GM19025 (cell line): Measurements from ENCODE around the gene UTP14C.
"Not testable (repeated sequence)": the region's sequence is repeated elsewhere in the genome, so short reads cannot be mapped to it uniquely, and the experiment has no call there.

Source experiments
- ATAC-seq: cut with Tn5 transposase; IDR thresholded peaks from one replicate; pipeline ENCODE4 v1.9.1; 2021; ENCODE audit warnings: mild to moderate bottlenecking, low read depth, moderate library complexity; ENCODE audit not compliant: unreplicated experiment

UTP14C gene

DNA sequence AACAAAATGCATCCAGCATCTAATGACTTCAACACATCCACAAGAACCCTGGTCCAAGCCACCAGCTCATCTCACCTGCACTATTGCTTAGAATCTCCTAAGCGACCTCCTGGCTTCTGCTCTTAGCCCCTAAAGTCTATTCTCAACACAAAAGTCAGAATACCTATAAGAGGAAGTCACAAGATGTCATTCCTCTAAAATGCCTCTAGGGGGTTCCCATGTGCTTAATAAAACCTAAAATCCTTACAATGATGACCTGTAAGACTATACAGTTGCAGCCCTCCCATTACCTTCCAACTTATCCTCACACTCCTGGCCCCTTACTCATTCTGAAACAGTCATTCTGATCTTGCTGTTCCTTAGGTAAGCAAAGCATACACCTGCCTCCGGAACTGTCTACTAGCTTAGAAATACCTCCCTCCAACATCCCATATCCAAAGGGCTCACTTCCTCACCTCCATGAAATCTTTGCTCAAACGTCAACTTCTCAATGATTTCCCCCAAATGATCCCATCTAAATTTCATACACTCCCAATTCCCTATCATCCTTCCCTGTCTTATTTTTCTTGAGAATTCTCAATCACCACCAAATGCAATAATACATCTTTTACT lies 23.3 kb upstream of the UTP14C start:
- no peak for ATAC-seq

DNA sequence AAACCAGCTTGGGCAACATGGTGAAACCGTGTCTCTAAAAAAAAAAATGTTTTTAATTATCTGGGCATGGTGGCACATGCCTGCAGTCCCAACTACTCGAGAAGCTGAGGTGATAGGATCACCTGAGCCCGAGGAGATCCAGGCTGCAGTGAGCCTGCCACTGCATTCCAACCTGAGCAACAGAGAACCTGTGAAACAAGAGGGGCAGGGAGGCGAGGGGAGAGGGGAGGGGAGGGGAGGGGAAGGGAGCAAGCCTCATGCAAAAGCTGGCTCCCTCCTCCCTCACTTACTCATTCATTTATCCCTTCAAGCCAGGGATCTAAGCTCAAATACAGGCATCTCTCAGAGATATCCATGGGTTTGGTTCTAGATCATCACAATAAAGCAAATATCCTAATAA lies 22.1 kb upstream of the UTP14C start:
- ATAC-seq, result no peak

DNA sequence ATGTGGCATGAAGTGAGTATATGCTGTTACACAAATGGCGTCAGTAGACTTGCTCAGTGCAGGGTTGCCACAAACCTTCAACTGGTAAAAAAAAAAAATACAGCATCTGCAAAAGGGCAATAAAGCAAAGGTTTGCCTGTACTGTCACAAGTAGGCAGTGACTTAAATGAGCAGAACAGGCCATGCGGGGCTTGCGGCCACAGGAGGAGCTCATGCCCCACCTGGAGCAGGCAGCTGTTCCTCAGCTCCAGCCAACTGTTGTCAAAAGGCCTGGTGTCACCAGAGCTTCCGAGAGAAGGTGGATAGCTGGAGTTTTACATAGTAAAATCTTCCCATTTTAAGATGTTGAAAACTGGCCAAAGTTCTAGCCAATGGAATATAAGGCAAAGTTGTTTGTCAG lies 20.9 kb upstream of the UTP14C start:
- ATAC-seq, result no peak

DNA sequence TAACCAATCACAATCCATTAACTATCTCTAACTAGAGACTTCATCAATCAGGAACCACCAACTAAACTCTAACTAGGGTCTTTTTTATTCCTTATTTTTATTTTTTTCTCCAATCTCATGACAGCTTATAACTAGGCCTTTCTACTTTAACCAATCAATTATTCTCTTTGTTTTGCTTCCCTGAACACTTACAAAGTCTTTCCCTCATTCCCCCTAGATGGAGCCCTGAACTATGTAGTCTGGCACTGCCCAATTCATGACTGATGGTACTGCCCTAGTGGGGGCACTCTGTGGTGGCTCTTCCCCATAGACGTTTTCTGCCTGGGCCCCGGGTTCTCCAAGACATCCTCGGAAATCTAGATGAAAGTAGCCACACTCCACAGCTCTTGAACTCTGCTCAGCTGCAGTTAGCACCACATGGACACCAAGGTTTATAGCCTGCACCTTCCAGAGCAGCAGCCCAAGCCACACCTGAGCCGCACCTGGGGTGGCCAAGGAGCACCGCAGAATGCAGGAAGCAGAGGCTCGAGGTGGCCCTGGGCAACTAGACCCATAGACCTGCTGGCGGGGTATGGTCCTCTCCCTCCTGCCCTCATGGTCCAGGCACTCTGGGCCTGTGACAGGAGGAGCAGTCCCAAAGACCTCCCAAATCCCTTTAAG lies 19.9 kb upstream of the UTP14C start:
- no peak for ATAC-seq

DNA sequence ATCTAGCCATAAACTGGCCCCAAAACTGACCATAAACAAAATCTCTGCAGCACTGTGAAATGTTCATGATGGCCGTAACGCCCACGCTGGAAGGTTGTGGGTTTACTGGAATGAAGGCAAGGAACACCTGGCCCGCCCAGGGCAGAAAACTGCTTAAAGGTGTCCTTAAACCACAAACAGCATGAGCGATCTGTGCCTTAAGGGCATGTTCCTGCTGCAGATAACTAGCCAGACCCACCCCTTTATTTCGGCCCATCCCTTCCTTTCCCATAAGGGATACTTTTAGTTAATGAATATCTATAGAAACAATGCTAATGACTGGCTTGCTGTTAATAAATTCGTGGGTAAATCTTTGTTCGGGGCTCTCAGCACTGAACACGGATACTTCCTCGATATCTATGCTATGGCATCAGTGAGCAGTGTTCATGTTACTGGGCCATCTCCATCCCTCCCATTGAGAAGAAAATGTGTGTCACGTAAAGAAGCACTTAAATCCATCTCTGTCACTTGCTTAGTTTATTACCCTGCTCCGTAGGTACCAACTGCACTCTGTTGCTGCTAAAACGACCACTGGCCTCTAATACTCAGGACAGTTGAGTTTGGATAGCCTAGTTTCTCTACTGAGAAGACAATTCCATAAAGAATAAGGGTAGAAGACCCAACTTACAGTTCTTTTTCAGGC lies 18.5 kb upstream of the UTP14C start:
- no peak for ATAC-seq

DNA sequence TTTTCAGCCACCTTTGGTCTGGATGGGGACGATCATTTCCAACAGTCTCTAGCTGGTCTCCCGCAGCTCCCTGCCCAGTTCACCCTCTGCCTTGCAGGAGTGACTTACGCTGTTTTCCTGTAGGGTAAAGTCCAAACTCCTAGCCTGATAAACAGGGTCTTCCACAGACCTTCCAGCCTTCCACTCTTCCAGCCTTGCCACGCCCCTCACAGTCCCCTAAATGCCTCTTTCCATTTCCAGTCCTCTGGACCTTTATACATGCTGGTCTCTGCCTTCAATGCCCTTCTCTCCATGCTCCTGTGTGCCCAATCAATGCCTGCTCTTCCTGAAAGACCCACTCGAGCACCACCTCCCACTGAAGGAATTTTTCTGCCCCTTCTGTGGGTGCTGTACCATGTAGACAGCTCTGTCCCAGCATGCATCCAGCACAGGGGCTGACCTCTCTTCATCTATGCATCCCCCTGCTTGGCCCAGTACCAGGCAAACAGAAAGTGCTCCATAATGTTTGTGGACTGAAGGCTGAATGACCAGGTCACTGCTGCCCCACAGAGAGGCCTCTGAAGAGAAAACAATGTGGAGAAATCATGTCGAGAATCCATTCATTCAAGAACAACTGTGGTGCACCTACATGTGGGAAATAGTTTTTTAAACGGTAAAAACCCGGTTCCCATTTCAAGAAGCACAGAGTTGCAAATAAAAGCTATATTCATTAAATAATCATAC lies 17.8 kb upstream of the UTP14C start:
- ATAC-seq, result no peak

DNA sequence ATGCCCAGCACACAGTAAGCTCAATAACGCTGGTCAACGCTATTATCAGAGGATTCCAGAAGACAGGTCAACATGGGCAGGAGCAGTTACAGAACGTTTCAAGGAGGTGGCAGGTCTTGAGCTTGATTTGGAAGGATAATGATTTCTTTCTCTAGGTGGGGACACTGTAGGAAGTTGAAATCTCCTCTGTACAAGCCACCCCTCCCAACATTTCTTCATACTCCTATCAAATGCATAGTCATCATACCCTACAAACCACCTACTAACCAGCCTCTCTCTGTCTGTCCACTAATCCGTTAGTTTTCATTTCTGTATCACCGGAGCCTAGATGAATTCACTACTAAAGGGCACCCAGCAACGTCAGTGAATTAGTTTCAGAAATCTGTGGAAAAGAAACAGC lies 14.5 kb upstream of the UTP14C start:
- ATAC-seq, result no peak

DNA sequence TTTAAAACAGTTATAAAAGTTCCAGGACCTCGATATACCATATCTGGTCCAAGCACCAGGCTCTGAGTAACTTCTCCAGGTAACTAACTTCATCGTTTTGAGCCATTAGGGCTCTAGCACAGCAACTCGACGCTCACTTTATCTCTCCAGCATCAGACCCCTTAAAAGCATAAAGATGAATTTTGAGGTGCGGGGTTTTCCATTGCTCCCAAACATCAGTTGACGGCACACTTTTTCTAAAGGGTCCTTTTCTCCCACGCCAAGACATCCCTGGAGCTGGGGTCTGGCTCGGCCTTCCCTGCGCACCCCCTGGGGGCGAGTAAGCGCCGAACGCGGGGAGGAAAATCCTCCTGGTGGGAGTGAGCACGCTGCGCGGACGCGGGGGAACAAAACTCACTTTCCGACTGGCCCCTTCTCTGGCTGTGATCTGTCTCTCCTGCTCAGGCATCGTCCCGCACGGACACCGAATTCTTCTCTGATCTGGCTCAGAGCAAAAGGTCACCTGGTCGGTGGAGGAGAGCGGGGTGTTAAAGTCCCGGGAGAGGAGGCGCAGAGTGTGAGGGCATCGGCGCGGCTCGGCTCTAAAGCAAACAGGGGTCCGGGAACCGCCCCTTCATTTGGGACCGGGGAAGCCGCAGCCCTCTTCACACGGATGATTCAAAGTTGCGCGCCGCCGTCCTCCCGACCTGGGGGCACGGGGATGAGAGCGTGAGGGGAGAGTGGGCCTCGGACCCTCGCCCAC lies 13.4 kb upstream of the UTP14C start, which contains the start of gene ATP7B:
TSS of gene ATP7B (minus strand) at position 561 of the 742 bp plus-strand sequence. CDS start at position 448, 113 bp downstream.
- no peak for ATAC-seq

DNA sequence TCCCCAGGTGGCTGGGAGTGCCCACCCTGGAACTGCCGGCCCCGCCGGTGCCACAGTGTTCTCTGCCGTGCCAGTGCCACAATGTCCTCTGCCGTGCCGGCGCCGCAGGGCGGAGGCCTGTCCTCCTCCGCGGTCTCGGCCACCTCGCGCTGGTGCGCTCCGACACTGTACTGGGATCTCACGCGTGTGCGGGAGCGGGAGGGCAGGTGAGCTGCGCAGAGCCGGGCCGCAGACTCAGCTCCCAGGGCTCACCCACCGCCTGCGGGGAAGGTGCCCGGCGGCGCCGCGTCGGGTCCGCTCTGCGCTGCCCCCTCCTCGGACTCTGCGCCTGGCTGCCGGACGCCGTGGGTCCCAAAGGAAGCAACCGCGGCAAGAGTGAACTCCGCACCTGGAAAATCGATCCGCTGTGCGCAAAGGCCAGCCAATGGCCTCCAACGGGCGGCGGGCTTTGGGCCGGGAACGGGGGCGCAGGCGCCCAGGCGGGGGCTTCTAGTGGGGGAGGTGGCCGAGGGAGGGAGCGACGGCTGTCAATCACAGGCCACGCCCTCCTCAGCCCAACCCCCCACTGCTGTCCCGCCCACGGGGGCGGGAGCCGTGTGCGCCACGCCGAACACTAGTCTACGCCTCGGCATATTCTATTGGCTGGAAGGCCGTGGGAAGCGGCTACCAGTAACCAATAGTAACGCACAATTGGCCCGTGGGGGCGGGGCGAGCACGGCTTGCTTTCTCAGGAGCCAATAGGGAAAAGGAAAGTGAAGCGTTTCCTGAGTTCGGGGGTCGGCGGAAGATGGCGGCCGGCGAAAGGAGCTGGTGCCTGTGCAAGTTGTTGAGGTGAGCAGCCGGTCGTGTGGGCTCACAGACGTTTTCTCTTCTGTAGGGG lies 12.6 kb upstream of the UTP14C start, which contains the start of gene ALG11:
TSS of gene ALG11 (plus strand) at position 767 of the 880 bp plus-strand sequence. CDS start at position 788, 21 bp downstream.
- peak; percentile 100 for ATAC-seq

DNA sequence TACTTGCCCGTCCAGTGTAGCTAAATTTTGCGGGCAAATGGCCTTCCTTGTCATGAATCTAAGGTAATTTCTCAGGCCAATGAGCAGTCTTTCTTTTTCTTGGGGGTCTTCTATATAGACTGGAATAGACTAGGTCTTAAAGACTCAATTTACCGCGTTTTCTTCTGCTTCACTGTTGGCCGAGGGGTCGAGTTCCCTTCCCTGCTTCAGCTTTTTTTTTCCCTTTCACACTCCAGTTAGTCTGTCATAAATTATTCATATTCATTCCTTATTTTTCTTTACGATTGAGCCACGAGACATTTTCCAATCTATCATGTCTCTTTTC lies 12.0 kb upstream of the UTP14C start:
- ATAC-seq, result no peak

DNA sequence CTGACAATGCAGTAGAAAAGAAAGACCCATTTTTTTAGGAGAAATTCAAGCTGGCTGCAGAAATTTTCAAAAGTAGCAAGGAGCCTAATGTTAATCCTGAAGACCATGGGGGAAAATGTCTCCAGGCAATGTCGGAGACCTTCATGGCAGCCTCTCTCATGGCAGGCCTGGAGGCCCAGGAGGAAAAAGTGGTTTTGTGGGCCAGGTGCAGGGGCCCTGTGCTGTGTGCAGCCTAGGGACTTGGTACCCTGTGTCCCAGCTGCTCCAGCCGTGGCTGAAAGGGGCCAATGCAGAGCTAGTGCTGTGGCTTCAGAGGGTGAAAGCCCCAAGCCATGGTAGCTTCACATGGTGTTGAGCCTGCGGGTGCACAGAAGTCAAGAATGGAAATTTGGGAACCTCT lies 8.2 kb upstream of the UTP14C start:
- ATAC-seq, result no peak

DNA sequence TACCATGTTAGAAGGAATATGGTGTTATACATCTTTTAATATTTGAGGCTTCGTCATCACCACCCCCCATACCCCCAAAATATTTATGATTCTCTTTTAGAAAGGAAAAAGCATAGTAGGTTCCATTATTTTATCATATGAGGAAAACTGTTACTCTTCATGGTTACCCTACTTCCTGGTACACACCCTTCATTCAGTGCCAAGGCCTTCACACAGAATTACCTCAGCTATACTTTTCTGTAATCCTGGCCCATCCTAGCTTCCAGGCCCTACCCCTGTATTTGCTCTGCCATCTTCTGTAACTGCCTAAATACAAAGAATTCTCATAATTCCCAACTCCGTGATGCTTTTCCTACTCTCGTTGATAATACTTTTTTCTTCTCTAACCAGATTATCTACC lies 4.3 kb upstream of the UTP14C start:
- ATAC-seq, result no peak

DNA sequence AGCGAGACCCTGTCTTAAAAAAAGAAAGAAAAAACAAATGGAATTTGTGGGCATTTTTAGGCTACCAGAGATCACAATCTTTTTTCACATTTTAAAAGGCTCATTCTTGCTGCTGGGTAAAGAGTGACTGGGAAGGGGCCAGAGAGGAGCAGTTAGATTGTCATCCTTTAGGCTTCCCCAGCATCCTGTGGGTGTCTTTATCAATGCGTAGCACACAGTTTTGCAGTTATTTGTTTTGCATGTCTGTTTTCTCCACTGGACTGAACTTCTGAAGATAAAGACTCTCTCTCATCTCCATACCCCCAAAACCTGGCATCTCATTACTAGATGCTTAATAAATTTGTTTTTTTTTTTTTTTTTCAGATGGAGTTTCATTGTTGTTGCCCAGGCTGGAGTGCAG lies 2.1 kb upstream of the UTP14C start:
- ATAC-seq, result no peak

DNA sequence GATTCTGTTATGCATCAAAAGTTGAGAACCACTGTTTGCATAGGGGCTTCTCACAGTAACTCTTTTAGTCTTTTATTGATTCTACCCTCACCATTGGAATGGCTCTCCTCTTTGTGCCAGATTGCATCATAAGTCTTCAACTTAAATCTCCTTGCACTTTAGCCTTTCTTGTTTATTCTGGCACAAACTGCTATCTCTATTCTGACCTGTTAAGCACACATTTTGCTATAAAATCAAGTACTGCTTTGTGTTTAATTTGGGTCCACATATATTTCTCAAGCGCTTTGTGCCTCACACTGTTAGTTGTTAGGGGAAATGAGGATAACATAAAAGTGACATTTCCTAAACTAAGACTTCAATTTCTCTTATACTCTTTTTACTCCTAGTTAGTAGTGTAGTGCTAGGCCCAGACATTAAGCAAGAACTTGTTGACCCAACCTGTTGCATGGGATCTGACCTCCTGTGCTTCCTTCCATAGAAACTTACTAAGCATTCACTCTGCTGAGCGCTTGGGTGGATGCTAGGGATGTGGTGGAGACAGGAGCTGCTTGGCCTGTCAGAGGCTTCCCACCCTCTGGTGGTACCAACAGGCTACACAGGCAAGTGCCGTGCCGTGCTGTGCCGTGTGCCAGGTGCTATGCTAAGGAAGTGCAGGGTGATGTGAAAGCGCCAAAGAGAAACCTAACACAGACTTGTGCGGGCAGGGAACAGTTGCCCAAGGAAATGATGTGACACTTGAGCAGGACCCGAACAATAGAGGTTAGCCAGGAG lies 1.2 kb downstream of the UTP14C start:
- no peak for ATAC-seq

DNA sequence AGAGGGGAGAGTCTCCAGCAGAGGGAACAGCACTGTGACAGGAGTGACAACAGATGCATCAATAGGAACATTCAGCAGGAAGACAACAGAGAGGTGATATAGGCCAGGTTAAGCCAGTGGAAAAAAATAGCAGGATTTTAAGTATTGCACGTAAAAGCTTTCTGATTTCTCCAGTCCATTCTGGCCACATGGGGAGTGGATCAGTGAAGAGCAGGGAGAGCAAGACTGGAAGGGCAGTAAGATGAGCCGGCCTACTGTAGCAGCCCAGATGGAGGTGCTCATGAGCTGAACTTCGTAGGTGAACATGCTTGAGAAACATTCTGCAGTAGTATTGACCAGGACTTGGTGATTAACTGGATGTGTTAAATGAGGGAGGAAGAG lies 1.7 kb downstream of the UTP14C start:
- no peak for ATAC-seq

DNA sequence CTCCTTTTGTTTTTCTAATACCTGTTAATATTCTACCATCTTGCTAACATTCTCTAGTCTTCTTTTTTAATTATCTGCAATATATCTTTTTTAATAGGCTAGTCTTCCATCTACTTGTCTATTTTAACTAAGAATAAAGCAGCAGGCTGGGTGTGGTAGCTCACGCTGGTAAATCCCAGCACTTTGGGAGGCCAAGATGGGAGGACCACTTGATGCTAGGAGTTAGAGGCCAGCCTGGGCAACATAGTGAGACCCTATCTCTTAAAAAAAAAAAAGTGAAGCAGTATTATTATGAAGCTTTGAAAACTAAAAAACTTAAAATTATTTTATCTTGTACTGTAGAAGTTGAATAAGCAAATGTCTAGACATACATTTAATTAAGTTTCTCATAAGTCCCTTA lies 3.3 kb downstream of the UTP14C start:
- no peak for ATAC-seq

DNA sequence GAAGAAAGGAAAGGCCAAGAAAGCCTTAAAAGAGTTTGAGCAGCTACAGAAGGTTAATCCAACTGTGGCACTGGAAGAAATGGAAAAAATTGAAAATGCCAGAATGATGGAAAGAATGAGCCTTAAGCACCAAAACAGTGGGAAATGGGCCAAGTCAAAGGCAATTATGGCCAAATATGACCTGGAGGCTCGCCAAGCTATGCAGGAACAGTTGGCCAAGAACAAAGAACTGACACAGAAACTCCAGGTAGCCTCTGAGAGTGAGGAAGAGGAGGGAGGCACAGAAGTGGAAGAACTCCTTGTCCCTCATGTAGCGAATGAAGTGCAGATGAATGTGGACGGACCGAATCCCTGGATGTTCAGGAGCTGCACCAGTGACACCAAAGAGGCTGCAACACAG lies 5.1 kb downstream of the UTP14C start:
- ATAC-seq, result no peak

DNA sequence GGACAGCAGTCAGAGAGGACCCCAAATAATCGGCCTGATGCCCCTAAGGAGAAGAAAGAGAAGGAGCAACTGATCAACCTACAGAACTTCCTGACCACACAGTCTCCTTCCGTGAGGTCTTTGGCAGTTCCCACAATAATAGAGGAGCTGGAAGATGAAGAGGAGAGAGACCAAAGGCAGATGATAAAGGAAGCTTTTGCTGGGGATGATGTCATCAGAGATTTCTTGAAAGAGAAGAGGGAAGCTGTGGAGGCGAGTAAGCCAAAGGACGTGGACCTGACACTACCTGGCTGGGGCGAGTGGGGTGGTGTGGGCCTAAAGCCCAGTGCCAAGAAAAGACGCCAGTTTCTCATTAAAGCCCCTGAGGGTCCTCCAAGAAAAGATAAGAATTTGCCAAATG lies 5.9 kb downstream of the UTP14C start:
- ATAC-seq, result not testable (repeated sequence)

DNA sequence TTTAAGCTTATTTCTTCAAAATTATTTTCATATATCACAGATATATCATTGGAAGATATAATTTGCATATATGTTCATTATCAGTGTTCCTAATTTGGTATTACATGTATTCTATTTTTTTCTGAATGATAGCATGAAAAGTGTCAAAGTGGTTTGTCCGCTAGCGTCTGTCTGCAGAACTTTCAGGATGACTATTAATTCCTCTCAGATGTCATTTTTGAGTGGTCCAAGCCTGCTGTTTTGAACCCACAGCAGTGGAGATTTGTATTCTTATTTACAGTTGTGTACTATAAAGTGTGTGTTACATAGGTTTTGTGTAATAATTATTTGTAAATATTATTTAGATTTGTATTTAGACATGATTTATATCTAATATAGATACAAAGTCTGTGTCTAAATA lies 8.5 kb downstream of the UTP14C start:
- no peak for ATAC-seq
